ENCODE results near the gene VN1R4. TPM values are rescaled to one million over a fixed set of nuclear protein-coding genes. Genes with fewer than 3 reads are reported as not detected.
A peak's percentile ranks its signal among the peaks of the same experiment; 100 is the strongest.
"Not testable (repeated sequence)": the region's sequence is repeated elsewhere in the genome, so short reads cannot be mapped to it uniquely, and the experiment has no call there.

Gene VN1R4, protein sequence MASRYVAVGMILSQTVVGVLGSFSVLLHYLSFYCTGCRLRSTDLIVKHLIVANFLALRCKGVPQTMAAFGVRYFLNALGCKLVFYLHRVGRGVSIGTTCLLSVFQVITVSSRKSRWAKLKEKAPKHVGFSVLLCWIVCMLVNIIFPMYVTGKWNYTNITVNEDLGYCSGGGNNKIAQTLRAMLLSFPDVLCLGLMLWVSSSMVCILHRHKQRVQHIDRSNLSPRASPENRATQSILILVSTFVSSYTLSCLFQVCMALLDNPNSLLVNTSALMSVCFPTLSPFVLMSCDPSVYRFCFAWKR
- total RNA-seq (2014; rRNA removed; shearing (Covaris generic)): not detected in 2 replicates

DNA sequence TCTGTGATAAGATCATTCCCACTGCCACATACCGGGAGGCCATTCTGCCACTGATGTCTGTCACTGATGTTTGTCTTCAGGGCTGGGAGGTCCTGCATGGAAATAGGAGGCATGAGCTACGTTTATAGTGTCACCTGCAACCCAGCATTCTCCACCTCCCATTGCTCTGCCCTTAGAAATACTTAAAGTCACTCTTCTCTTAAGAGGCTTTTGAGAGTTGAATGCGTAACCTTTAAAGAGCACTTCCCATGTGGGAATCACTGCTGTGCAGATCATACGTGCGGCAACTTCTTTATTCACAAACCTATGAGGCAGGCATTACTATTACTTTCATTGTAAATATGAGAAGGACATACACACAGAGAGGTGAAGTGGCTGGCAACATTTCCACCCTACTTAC lies at the start of gene VN1R4:
TSS of gene VN1R4 (minus strand) at position 101 of the 400 bp plus-strand sequence. CDS start at position 43, 58 bp downstream.
- DNase-seq (ENCODE audit: low read depth): not testable (repeated sequence)

DNA sequence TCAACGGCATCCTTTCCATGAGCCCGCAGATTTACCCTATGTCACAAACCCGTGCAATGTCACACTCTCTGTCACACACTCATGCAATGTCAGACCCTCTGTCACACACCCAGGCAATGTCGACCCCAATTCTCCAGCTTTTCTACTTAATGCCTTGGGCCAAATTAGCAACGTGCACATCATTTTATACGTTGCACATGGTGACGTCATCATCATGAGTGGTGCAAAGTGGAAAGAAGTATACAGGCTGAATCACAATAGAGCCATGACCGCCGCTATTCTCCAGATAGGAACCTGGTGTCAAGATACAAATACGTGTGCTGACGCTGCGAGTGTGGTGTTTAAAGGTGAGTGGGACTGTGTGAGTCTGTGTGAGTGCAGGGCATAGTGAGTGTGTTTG lies 44.4 kb upstream of the VN1R4 start:
- no peak for DNase-seq (ENCODE audit: low read depth)

DNA sequence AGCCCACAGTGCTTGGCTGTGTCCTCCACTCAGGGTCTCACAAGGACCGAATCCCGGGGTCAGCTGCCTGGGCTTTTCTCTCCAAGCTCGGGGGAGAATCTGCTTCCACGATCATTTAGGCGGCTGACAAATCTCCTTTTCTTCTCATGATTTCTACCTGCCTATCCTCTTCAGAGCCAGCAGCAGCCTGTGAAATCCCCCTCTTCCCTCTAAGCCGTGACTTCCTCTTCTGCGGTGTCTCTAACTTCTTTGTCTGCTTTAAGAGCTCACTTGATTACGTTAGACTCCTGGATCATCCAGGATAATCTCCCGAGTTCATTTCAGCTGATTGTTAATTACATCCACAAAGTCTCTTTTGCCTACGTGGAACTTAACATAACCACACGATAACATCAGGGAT lies 43.5 kb upstream of the VN1R4 start:
- DNase-seq (ENCODE audit: low read depth): no peak

DNA sequence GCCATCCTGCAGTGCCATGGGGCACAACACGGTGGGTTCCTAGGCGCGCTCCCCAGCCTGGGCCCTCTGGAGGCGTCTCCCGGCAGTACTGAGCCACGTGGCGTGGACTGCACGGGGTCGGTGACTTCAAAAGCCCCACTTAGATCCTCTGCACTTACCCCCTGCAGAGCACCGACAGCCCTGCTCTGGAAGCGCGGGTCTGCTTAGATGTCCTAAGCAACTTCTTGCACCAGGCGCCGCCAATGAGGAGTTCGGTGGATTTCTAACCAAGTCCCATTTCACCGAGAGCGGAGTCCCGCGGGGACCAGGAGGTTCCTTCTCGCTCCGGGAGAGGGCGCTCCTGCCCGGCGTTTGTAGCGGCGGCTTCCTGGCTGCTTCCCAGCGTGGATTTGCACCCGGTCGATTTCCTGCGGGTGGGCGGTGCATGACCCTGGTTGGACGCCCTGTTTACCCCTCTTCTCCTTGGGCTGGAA lies 40.9 kb upstream of the VN1R4 start:
- no peak for DNase-seq (ENCODE audit: low read depth)

DNA sequence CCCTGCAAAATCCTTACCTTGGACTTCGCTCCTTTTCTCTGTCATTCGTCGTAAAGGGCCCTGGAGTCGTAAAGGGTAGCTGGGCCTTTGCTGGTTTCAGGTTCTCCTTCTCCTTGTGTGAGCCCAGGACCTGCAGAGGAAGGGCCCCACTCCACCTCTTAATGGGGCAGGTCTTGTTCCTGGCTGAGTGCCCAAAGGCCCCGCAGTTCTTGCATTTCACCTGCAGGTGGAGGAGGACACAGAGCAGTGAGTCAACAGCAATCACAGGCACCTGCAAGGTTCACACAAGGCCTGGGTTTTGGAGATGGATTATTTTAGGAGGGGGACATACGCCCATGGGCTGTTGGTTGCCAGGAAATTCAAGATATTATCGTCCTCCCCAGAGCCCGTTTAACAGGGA lies 33.8 kb upstream of the VN1R4 start:
- not testable (repeated sequence) for DNase-seq (ENCODE audit: low read depth)

DNA sequence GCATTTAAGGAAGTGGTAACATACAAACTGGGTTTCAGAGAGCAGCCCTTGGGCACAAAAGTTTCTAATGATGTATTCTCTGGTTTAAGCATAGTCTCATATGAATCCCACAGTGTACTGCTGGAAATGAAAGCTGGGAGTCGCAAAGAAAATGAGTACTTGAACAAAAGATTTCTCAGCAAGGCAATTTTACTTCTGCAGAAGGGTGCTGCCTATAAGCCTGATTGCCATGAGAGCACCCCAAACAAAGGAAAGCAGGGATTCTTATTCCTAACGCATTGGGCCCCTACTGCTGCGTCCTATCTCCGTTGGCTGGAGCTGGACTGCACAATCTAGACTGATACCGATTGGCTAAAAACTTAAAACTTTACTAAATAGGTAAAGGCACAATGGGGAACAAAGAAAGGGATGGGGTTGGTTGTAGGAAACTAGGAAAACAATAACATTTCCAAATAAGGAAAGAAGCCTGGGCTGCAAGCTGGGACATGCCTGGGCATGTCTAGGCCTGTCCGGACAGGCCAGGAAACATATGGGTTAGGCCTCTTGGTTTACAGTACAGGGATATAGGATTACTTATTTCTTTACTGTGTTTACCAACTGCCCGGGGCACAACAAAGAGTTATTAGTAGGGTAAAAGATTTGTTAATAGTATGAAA lies 27.4 kb upstream of the VN1R4 start:
- DNase-seq (ENCODE audit: low read depth): no peak

DNA sequence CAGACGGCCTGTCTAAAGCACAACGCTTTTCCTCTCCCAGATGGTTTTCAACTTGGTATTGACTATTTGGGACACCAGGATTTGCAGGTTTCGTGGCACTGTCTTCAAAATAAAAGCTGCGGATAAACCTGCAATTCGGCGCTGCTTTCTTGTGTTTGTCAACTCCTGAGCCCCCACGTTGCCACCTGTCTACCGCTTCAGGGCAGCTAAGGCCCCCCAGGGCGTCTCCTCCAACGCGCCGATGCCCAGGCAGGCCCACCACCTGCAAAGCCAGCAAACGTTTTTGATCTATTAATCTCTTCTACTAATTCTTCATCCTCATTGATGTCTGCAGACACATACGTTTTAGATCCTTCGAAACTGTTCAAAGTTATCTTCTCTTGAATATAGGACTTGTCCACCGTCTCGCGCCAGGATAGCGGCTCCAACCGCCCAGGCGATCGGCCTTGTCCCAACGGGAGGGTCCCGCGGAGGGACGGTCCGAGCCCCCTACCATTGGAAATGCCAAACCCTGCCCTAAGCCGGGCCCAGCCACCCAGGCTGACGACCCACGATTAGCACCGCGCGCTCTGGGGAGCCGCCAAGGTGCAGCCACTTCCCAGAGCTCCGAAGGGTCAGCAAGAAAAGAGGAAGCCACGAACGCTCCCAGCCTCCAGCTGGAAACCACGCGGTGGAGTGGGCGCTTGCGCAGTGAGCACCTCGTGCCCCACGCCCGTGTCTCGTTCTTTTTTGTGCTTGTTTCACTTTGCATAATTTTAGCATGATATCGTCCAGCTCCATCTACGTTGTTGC lies 23.4 kb upstream of the VN1R4 start:
- DNase-seq (ENCODE audit: low read depth): no peak

DNA sequence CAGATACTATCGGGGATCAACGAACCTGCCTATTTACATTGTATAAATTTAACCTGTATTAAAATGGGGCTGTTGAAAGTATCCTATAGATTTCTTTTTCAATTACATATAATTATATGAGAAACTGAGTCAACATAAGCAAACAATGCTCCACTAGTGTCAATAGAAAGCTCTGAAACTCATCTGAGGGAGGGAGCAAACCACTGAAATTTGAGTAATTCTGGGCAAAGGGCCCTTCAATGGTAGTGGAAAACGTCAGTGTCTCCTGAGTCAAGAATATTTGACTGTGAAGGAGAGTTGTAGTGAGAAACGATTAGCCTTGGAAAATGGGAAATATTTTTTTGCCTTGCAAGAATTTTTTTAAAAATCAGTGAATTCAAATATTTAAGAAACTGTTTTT lies 17.6 kb upstream of the VN1R4 start:
- DNase-seq (ENCODE audit: low read depth): no peak

DNA sequence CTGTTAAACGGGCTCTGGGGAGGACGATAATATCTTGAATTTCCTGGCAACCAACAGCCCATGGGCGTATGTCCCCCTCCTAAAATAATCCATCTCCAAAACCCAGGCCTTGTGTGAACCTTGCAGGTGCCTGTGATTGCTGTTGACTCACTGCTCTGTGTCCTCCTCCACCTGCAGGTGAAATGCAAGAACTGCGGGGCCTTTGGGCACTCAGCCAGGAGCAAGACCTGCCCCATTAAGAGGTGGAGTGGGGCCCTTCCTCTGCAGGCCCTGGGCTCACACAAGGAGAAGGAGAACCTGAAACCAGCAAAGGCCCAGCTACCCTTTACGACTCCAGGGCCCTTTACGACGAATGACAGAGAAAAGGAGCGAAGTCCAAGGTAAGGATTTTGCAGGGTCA lies 14.4 kb upstream of the VN1R4 start:
- DNase-seq (ENCODE audit: low read depth): not testable (repeated sequence)

DNA sequence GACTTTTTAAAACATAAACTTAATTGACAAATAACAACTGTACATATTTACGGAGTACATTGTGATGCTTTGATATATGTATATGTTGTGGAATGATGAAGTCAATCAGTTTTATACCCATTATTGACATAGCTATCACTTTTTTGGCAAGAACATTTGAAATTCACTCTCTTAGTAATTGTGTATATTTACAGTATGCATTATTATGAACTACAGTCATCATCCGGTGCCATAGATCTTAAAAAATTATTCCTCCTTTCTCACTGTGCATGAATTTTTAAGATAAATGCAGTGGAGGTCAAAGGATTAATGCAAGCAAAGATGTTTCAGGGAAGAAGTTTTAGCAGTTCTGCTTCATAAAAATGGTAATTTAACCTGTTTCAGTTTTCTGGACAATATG lies 8.0 kb upstream of the VN1R4 start:
- DNase-seq (ENCODE audit: low read depth): no peak

DNA sequence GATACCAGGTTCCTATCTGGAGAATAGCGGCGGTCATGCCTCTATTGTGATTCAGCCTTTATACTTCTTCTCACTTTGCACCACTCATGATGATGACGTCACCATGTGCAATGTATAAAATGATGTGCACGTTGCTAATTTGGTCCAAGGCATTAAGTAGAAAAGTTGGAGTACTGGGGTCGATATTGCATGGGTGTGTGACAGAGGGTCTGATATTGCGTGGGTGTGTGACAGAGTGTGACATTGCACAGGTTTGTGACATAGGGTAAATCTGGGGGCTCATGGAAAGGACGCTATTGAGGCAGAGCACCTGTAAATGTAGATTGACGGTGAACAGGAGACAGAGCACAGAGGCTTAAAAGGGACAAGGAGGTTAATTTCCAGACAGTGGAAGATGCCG lies 4.5 kb upstream of the VN1R4 start:
- DNase-seq (ENCODE audit: low read depth): no peak

DNA sequence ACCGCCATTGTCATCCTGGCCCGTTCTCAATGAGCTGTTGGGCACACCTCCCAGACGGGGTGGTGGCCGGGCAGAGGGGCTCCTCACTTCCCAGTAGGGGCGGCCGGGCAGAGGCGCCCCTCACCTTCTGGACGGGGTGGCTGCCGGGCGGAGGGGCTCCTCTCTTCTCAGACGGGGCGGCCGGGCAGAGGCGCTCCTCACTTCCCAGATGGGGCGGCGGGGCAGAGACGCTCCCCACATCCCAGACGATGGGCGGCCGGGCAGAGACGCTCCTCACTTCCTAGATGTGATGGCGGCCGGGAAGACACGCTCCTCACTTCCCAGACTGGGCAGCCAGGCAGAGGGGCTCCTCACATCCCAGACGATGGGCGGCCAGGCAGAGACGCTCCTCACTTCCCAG lies 2.3 kb upstream of the VN1R4 start:
- DNase-seq (ENCODE audit: low read depth): not testable (repeated sequence)

DNA sequence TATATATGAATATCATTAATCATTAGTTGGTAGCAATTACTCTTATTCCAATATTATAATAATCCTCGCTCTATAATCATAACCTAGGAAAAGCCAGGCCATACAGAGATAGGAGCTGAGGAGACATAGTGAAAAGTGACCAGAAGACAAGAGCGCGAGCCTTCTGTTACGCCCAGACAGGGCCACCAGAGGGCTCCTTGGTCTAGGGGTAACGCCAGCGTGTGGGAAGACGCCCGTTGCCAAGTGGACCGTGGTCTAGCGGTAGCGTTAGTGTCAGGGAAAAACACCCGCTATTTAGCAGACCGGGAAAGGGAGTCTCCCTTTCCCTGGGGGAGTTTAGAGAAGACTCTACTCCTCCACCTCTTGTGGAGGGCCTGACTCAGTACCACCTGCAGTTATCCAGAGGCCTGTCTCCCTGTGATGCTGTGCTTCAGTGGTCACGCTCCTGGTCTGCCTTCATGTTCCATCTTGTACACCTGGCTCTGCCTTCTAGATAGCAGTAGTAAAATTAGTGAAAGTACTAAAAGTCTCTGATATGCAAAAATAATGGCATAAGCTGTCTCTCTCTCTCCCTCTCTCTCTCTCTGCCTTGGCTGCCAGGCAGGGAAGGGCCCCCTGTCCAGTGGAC lies 9.7 kb downstream of the VN1R4 start, which contains the start of gene VN1R2:
TSS of gene VN1R2 (plus strand) at position 578 of the 628 bp plus-strand sequence. CDS start 84 bp downstream, outside the sequence.
- peak; percentile 15 for DNase-seq (ENCODE audit: low read depth)

DNA sequence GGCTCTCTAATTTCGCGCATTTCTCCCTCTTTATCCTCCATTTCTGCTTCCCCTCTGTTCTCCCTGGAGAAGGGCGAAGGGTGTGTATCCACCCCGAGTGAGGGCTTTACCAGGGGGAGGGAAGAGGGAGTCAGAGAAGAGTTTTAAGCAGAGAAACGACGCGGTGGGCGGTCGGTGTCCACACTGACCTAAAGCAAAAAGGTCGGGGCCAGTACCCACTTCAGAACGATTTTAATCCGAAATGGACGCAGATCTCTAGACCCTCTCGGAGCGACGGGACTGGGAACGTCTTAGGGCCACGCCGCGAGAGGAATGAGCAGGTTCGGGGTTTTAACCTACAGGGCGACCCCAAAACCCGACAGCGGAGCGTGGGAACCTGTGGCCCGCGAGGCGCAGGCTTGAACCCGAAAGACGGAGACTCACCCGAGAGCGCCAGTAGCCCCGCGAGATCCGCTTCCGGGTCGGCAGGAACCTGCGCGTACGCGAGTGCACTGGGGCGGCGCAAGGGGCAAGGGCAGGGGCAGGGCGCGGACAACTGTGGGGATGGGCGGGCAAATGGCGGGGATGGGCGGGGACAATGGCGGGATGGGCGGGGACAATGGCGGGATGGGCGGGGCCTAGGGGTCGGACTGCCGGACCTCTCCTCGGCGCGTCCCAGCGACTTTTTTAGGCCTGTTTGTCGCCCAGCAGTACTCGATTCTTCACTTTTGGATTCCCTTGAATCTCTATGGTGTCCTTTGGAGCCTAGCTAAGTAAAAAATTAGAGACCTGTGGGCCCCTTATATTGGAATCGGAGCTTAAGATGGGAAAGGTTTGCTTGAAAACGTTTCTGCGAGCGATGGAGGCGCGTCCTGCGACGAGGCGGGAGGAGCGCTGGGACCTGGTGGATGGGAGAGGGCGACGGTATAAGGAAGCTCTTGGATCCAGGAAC lies 12.8 kb downstream of the VN1R4 start, which contains the start of gene ZNF677:
TSS of gene ZNF677 (minus strand) at position 463 of the 931 bp plus-strand sequence. CDS start 3,323 bp downstream, outside the sequence.
- DNase-seq (ENCODE audit: low read depth): peak; percentile 85

DNA sequence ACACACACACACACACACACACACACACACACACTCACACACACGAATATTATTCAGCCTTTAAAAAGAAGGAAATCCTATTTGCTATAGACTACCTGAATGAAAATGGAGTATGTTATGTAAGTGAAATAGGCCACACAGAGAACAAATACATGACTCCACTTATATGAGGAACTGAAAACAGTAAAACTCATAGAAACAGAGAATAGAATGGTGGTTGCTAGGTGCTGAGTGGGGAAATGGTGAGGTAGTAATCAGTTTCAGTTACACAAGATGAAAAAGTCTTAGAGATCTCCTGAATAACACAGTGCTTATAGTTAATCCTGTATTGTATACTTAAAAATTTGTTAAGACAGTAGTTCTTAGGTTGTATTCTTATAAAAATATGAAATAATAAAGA lies 21.0 kb downstream of the VN1R4 start:
- no peak for DNase-seq (ENCODE audit: low read depth)

DNA sequence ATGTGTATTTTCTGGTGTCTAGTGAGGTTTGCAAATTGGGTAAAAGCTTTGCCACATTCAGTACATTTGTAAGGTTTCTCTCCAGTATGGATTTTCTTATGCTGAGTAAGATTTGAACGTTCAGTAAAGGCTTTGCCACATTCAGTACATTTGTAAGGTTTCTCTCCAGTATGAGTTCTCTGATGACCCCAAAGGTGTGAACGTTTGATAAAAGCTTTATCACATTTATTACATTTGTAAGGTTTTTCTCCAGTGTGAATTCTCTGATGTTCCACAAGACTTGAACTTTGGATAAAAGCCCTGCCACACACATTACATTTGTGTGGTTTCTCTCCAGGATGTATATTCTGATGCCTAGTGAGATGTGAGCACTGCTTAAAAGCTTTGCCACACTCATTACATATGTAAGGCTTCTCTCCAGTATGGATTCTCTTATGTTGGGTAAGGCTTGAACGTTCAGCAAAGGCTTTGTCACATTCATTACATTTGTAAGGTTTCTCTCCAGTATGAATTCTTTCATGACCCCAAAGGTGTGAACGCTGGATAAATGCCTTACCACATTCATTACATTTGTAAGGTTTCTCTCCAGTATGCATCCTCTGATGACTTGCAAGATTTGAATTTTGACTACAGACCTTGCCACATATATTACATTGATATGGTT lies 30.3 kb downstream of the VN1R4 start:
- no peak for DNase-seq (ENCODE audit: low read depth)

DNA sequence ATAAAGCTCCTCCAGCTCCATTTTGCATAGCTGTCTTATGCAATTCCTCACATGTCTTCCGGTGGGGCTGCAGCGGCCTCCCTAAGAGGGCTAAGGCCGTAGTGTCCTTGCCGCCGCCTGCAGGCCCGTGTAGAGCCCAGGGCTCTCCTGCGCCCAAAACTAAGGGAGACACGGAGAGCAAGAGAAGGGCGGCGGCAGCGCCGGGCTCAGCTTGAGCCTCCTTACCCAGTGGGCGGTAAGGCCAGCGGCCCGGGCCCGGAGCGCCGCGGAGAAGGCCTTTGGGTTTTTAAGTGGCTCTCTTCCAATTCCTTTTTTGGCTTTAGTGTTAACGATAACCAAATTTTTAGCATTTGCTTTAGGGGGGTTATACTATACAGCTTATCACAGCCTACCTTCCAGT lies 42.9 kb downstream of the VN1R4 start:
- DNase-seq (ENCODE audit: low read depth): no peak

DNA sequence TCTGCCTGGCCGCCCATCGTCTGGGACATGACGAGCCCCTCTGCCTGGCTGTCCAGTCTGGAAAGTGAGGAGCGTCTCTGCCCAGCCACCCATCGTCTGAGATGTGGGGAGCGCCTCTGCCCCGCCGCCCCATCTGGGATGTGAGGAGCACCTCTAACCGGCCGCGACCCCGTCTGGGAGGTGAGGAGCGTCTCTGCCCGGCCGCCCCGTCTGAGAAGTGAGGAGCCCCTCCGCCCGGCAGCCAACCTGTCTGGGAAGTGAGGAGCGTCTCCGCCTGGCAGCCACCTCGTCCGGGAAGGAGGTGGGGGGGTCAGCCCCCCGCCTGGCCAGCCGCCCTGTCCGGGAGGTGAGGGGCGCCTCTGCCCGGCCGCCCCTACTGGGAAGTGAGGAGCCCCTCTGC lies 44.8 kb downstream of the VN1R4 start:
- DNase-seq (ENCODE audit: low read depth): not testable (repeated sequence)
